ENCODE results near the gene FIGN. TPM values are rescaled to one million over a fixed set of nuclear protein-coding genes. Genes with fewer than 3 reads are reported as not detected.

FIGN gene
- total and polyA plus RNA-seq, 2 of the 8 experiments (the other 6 are each of a cell fraction or from before 2014, with no cell fraction given): 5.0 to 22.8 TPM

DNA sequence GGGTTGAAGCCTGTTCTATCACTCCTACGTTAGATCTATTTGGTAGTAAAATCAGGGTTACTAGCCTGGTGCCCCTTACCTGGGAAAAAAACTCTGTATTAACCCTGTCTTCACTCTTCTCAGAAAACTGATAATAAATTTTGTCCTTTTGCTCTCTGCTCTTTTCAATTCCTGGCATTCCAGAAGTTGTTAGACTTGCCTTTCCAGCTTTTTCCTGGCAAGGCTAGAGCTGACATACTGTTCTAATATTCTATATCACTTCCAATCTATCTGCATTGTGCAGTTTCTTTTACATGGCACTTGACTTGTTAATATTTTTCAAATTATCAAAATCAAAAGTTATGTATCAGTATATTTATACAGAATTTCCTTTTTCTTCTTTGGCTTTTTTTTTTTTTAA is 162.2 kb downstream of the FIGN start (continued):
- TF ChIP-seq, protein P1, sequence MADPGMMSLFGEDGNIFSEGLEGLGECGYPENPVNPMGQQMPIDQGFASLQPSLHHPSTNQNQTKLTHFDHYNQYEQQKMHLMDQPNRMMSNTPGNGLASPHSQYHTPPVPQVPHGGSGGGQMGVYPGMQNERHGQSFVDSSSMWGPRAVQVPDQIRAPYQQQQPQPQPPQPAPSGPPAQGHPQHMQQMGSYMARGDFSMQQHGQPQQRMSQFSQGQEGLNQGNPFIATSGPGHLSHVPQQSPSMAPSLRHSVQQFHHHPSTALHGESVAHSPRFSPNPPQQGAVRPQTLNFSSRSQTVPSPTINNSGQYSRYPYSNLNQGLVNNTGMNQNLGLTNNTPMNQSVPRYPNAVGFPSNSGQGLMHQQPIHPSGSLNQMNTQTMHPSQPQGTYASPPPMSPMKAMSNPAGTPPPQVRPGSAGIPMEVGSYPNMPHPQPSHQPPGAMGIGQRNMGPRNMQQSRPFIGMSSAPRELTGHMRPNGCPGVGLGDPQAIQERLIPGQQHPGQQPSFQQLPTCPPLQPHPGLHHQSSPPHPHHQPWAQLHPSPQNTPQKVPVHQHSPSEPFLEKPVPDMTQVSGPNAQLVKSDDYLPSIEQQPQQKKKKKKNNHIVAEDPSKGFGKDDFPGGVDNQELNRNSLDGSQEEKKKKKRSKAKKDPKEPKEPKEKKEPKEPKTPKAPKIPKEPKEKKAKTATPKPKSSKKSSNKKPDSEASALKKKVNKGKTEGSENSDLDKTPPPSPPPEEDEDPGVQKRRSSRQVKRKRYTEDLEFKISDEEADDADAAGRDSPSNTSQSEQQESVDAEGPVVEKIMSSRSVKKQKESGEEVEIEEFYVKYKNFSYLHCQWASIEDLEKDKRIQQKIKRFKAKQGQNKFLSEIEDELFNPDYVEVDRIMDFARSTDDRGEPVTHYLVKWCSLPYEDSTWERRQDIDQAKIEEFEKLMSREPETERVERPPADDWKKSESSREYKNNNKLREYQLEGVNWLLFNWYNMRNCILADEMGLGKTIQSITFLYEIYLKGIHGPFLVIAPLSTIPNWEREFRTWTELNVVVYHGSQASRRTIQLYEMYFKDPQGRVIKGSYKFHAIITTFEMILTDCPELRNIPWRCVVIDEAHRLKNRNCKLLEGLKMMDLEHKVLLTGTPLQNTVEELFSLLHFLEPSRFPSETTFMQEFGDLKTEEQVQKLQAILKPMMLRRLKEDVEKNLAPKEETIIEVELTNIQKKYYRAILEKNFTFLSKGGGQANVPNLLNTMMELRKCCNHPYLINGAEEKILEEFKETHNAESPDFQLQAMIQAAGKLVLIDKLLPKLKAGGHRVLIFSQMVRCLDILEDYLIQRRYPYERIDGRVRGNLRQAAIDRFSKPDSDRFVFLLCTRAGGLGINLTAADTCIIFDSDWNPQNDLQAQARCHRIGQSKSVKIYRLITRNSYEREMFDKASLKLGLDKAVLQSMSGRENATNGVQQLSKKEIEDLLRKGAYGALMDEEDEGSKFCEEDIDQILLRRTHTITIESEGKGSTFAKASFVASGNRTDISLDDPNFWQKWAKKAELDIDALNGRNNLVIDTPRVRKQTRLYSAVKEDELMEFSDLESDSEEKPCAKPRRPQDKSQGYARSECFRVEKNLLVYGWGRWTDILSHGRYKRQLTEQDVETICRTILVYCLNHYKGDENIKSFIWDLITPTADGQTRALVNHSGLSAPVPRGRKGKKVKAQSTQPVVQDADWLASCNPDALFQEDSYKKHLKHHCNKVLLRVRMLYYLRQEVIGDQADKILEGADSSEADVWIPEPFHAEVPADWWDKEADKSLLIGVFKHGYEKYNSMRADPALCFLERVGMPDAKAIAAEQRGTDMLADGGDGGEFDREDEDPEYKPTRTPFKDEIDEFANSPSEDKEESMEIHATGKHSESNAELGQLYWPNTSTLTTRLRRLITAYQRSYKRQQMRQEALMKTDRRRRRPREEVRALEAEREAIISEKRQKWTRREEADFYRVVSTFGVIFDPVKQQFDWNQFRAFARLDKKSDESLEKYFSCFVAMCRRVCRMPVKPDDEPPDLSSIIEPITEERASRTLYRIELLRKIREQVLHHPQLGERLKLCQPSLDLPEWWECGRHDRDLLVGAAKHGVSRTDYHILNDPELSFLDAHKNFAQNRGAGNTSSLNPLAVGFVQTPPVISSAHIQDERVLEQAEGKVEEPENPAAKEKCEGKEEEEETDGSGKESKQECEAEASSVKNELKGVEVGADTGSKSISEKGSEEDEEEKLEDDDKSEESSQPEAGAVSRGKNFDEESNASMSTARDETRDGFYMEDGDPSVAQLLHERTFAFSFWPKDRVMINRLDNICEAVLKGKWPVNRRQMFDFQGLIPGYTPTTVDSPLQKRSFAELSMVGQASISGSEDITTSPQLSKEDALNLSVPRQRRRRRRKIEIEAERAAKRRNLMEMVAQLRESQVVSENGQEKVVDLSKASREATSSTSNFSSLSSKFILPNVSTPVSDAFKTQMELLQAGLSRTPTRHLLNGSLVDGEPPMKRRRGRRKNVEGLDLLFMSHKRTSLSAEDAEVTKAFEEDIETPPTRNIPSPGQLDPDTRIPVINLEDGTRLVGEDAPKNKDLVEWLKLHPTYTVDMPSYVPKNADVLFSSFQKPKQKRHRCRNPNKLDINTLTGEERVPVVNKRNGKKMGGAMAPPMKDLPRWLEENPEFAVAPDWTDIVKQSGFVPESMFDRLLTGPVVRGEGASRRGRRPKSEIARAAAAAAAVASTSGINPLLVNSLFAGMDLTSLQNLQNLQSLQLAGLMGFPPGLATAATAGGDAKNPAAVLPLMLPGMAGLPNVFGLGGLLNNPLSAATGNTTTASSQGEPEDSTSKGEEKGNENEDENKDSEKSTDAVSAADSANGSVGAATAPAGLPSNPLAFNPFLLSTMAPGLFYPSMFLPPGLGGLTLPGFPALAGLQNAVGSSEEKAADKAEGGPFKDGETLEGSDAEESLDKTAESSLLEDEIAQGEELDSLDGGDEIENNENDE (IDR thresholded peaks at IDR 0.05; ENCODE audit: insufficient replicate concordance, low read length): no peak
- TF ChIP-seq CREB1 (IDR thresholded peaks at IDR 0.05): no peak
- TF ChIP-seq SP1 (IDR thresholded peaks at IDR 0.05; ENCODE audit: low read depth, low read length): no peak
- TF ChIP-seq, protein P2, sequence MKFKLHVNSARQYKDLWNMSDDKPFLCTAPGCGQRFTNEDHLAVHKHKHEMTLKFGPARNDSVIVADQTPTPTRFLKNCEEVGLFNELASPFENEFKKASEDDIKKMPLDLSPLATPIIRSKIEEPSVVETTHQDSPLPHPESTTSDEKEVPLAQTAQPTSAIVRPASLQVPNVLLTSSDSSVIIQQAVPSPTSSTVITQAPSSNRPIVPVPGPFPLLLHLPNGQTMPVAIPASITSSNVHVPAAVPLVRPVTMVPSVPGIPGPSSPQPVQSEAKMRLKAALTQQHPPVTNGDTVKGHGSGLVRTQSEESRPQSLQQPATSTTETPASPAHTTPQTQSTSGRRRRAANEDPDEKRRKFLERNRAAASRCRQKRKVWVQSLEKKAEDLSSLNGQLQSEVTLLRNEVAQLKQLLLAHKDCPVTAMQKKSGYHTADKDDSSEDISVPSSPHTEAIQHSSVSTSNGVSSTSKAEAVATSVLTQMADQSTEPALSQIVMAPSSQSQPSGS (IDR thresholded peaks at IDR 0.05; ENCODE audit: low read length): no peak
- no peak for TF ChIP-seq GABPA (IDR thresholded peaks at IDR 0.05; ENCODE audit: borderline replicate concordance, insufficient read depth, low read length)
- TF ChIP-seq ZNF274 (IDR thresholded peaks at IDR 0.05; ENCODE audit: borderline replicate concordance, extremely low read depth, low read length): no peak

All from H1 (cell line).